Activated CD4-positive, alpha-beta T cell treated with anti-CD3 and anti-CD28 coated beads for 36 hours (primary cell): ENCODE results near the gene ITGB7. TPM values are rescaled to one million over a fixed set of nuclear protein-coding genes. Genes with fewer than 3 reads are reported as not detected.

ENCODE experiments used
- ATAC-seq: fragments of 200-7000 bp; cut with Tn5 transposase; one replicate; pipeline ENCODE4 v1.10.0; 2021; ENCODE audit warnings: mild to moderate bottlenecking, moderate library complexity
- CTCF ChIA-PET: fragments of 350-600 bp; sonication (Branson Sonifier 250); formaldehyde crosslinking; loops from one replicate; lab custom pipeline; 2021; ENCODE audit warnings: antibody characterized with exemption; lab: Charles Lee
- POLR2A ChIA-PET: fragments of 350-600 bp; sonication (Branson Sonifier 250); formaldehyde crosslinking; loops from one replicate; lab custom pipeline; 2021; ENCODE audit warnings: antibody characterized with exemption, inconsistent platforms; lab: Charles Lee
- DNase-seq: peaks from one replicate; pipeline ENCODE4 v3.0.0-alpha.2; 2020
- H3K27ac Mint-ChIP-seq: one replicate; pipeline ENCODE4 v1.8.0; 2021; ENCODE audit warnings: mixed read lengths
- H3K27me3 Mint-ChIP-seq: one replicate; pipeline ENCODE4 v1.8.0; 2021; ENCODE audit warnings: mixed read lengths
- H3K36me3 Mint-ChIP-seq: one replicate; pipeline ENCODE4 v1.8.0; 2021; ENCODE audit warnings: low read depth, mixed read lengths
- H3K4me1 Mint-ChIP-seq: one replicate; pipeline ENCODE4 v1.8.0; 2021; ENCODE audit warnings: mixed read lengths
- H3K4me3 Mint-ChIP-seq: one replicate; pipeline ENCODE4 v1.8.0; 2021; ENCODE audit warnings: mild to moderate bottlenecking, moderate library complexity, mixed read lengths
- H3K9me3 Mint-ChIP-seq: one replicate; pipeline ENCODE4 v1.8.0; 2021; ENCODE audit warnings: low read depth, mixed read lengths
- intact Hi-C, 2 experiments: fragments of 100-400 bp; cut with DNase I in 1 of 2; cut with micrococcal nuclease in 1 of 2; formaldehyde crosslinking; loops; one replicate each; pipeline versions ENCODE4 v1.14.2 to v1.15.1; 2022 to 2024; cut with DNase I, micrococcal nuclease
- total RNA-seq, 2 experiments: library from RNA; stranded (reverse); gene quantifications; one replicate each; pipeline ENCODE4 v1.2.3, GENCODE V29; 2021

ITGB7 gene
- total RNA-seq, 2 experiments from 2014 or later, result 73.0 to 77.6 TPM

GRCh38 chr12:53198486-53199110 is 8.5 kb downstream of the ITGB7 start:
- Mint-ChIP-seq H3K4me1 (peaks cover 57% of the 10 kb centered on the region), H3K4me3 (peak overlapping the region; percentile 45), H3K27me3 (no peaks in the 10 kb centered on the region), H3K36me3 (peaks cover 36% of the 10 kb centered on the region), H3K27ac (peak overlapping the region; percentile 47), H3K9me3 (peaks cover 3% of the 10 kb centered on the region)
- intact Hi-C loops, result loop anchor here in 1 of 2 experiments (10.0 kb wide), 1 partner anchor 134 kb away; no protein-coding TSS in a partner anchor
- DNase-seq, result no peak
- ChIA-PET POLR2A (interaction anchor here (0.7 to 1.6 kb wide), 4 partner anchors 15 to 144 kb away, joined by 3 to 5 read pairs (median 4); partner anchors contain the start of genes CSAD and ZNF740), CTCF (interaction anchor here (0.5 to 4.0 kb wide), 28 partner anchors 8 to 154 kb away, joined by 3 to 54 read pairs (median 4); partner anchors contain the start of genes AAAS, ESPL1, ITGB7 and SPRYD3)
- ATAC-seq, result peak; percentile 14

GRCh38 chr12:53197011-53197640 is 9.9 kb downstream of the ITGB7 start:
- Mint-ChIP-seq H3K9me3 (no peaks in the 10 kb centered on the region), H3K36me3 (peaks cover 39% of the 10 kb centered on the region), H3K27me3 (no peaks in the 10 kb centered on the region), H3K27ac (peak overlapping the region; percentile 26), H3K4me3 (no peak overlapping the region), H3K4me1 (peaks cover 47% of the 10 kb centered on the region)
- CTCF ChIA-PET, result interaction anchor here (0.6 to 4.0 kb wide), 26 partner anchors 7 to 1218 kb away, joined by 3 to 54 read pairs (median 4); partner anchors contain the start of genes AAAS, CSAD, ESPL1 and ITGB7
- intact Hi-C loops, result loop anchor here (1.0 to 10.0 kb wide), 3 partner anchors 38 to 132 kb away; no protein-coding TSS in a partner anchor
- no peak for DNase-seq
- ATAC-seq, result no peak
- POLR2A ChIA-PET, result interaction anchor here (0.6 to 0.9 kb wide), 3 partner anchors 16 to 90 kb away, joined by 3 read pairs; partner anchors contain the start of genes CSAD and ZNF740

GRCh38 chr12:53196486-53196885 is 10.6 kb downstream of the ITGB7 start:
- intact Hi-C loops, result loop anchor here in 1 of 2 experiments (10.0 kb wide), 1 partner anchor 132 kb away; no protein-coding TSS in a partner anchor
- H3K4me3 Mint-ChIP-seq, result no peak overlapping the region
- peaks cover 43% of the 10 kb centered on the region for H3K4me1 Mint-ChIP-seq
- ChIA-PET POLR2A (no interaction called here), CTCF (interaction anchor here (0.6 to 3.6 kb wide), 7 partner anchors 10 to 276 kb away, joined by 3 to 54 read pairs (median 11); partner anchors contain the start of genes AAAS, CSAD, ESPL1 and ITGB7)
- DNase-seq (no peak), ATAC-seq (no peak)
- H3K9me3 Mint-ChIP-seq, result no peaks in the 10 kb centered on the region
- H3K27ac Mint-ChIP-seq, result no peak overlapping the region
- H3K36me3 Mint-ChIP-seq, result peaks cover 44% of the 10 kb centered on the region
- no peaks in the 10 kb centered on the region for H3K27me3 Mint-ChIP-seq

- Mint-ChIP-seq H3K4me3 (no peak overlapping the region), H3K27me3 (no peaks in the 10 kb centered on the region), H3K9me3 (no peaks in the 10 kb centered on the region), H3K36me3 (peaks cover 39% of the 10 kb centered on the region), H3K27ac (no peak overlapping the region), H3K4me1 (peaks cover 37% of the 10 kb centered on the region)
- intact Hi-C loops, result loop anchor here in 1 of 2 experiments (10.0 kb wide), 1 partner anchor 131 kb away; no protein-coding TSS in a partner anchor
- DNase-seq (no peak), ATAC-seq (no peak)
- POLR2A ChIA-PET, result interaction anchor here (0.6 to 0.9 kb wide), 3 partner anchors 14 to 125 kb away, joined by 3 to 4 read pairs (median 4); no protein-coding TSS in a partner anchor
- CTCF ChIA-PET, result interaction anchor here (0.6 to 3.6 kb wide), 10 partner anchors 9 to 130 kb away, joined by 3 to 21 read pairs (median 5); partner anchors contain the start of genes CSAD and ESPL1
Observed at GRCh38 chr12:53195516-53196420, 11.3 kb downstream of the ITGB7 start.

- intact Hi-C loops, result loop anchor here in 1 of 2 experiments (10.0 kb wide), 1 partner anchor 130 kb away; no protein-coding TSS in a partner anchor
- CTCF ChIA-PET, result interaction anchor here (0.6 to 2.0 kb wide), 12 partner anchors 8 to 129 kb away, joined by 3 to 14 read pairs (median 4); partner anchors contain the start of genes AAAS, CSAD and ZNF740
- H3K36me3 Mint-ChIP-seq, result peaks cover 35% of the 10 kb centered on the region
Observed at GRCh38 chr12:53194973-53195372, 12.1 kb downstream of the ITGB7 start.

GRCh38 chr12:53193985-53194716 is 12.9 kb downstream of the ITGB7 start:
- ChIA-PET POLR2A (interaction anchor here (0.6 to 0.9 kb wide), 2 partner anchors 13 to 106 kb away, joined by 3 to 4 read pairs; partner anchors contain the start of gene MYG1), CTCF (interaction anchor here (0.6 to 2.0 kb wide), 10 partner anchors 7 to 128 kb away, joined by 3 to 14 read pairs (median 4); partner anchors contain the start of genes AAAS, CSAD and ZNF740)
- H3K9me3 Mint-ChIP-seq, result no peaks in the 10 kb centered on the region
- ATAC-seq (no peak), DNase-seq (no peak)
- H3K36me3 Mint-ChIP-seq, result peaks cover 32% of the 10 kb centered on the region
- peaks cover 33% of the 10 kb centered on the region for H3K4me1 Mint-ChIP-seq
- H3K27ac Mint-ChIP-seq, result no peak overlapping the region
- no peaks in the 10 kb centered on the region for H3K27me3 Mint-ChIP-seq
- H3K4me3 Mint-ChIP-seq, result no peak overlapping the region
- intact Hi-C loops, result loop anchor here in 1 of 2 experiments (10.0 kb wide), 1 partner anchor 129 kb away; no protein-coding TSS in a partner anchor

More at GRCh38 chr12:53194973-53195372, 12.1 kb downstream of the ITGB7 start:
- ATAC-seq (no peak), DNase-seq (no peak)
- Mint-ChIP-seq H3K9me3 (no peaks in the 10 kb centered on the region), H3K4me3 (no peak overlapping the region), H3K4me1 (peaks cover 33% of the 10 kb centered on the region), H3K27me3 (no peaks in the 10 kb centered on the region), H3K27ac (no peak overlapping the region)
- POLR2A ChIA-PET, result interaction anchor here (0.6 to 0.9 kb wide), 4 partner anchors 13 to 124 kb away, joined by 3 to 4 read pairs (median 4); partner anchors contain the start of gene MYG1

GRCh38 chr12:53193040-53193439 is 14.0 kb downstream of the ITGB7 start:
- intact Hi-C loops, result loop anchor here in 1 of 2 experiments (10.0 kb wide), 1 partner anchor 128 kb away; no protein-coding TSS in a partner anchor

GRCh38 chr12:53192531-53193021 is 14.5 kb downstream of the ITGB7 start:
- Mint-ChIP-seq H3K9me3 (no peaks in the 10 kb centered on the region), H3K27me3 (no peaks in the 10 kb centered on the region), H3K4me1 (peaks cover 19% of the 10 kb centered on the region), H3K4me3 (no peak overlapping the region), H3K36me3 (peaks cover 39% of the 10 kb centered on the region), H3K27ac (no peak overlapping the region)
- intact Hi-C loops, result loop anchor here in 1 of 2 experiments (10.0 kb wide), 1 partner anchor 128 kb away; no protein-coding TSS in a partner anchor
- CTCF ChIA-PET, result interaction anchor here (0.8 to 3.6 kb wide), 6 partner anchors 6 to 129 kb away, joined by 3 to 17 read pairs (median 4); partner anchors contain the start of genes AAAS and CSAD
- no peak for ATAC-seq
- POLR2A ChIA-PET, result interaction anchor here (0.6 to 0.7 kb wide), 2 partner anchors 12 to 1130 kb away, joined by 3 read pairs; partner anchors contain the start of genes CSAD and ZNF740
- no peak for DNase-seq

More at GRCh38 chr12:53193040-53193439, 14.0 kb downstream of the ITGB7 start:
- DNase-seq (no peak), ATAC-seq (no peak)
- peak overlapping the region; percentile 25 for H3K27ac Mint-ChIP-seq
- ChIA-PET POLR2A (interaction anchor here (0.7 kb wide), 1 partner anchor 12 kb away, joined by 3 read pairs; the partner anchor contains the start of genes CSAD and ZNF740), CTCF (interaction anchor here (0.8 to 1.7 kb wide), 5 partner anchors 11 to 128 kb away, joined by 3 to 5 read pairs (median 3); partner anchors contain the start of genes AAAS and CSAD)
- no peaks in the 10 kb centered on the region for H3K27me3 Mint-ChIP-seq
- no peaks in the 10 kb centered on the region for H3K9me3 Mint-ChIP-seq
- no peak overlapping the region for H3K4me3 Mint-ChIP-seq
- peaks cover 37% of the 10 kb centered on the region for H3K36me3 Mint-ChIP-seq
- H3K4me1 Mint-ChIP-seq, result peaks cover 22% of the 10 kb centered on the region
